Daoy (cell line): Measurements from ENCODE around the gene NHERF2. TPM values are rescaled to one million over a fixed set of nuclear protein-coding genes. Genes with fewer than 3 reads are reported as not detected.

Experiments used
- DNase-seq: peaks from one replicate; pipeline ENCODE4 v3.0.0-alpha.2; 2015; ENCODE audit warnings: low read depth
- total RNA-seq: library from RNA; depleted of rRNA; stranded (reverse); fragments of >200 nt; shearing (Covaris generic); gene quantifications from 2 replicates; pipeline ENCODE4 v1.2.3, GENCODE V29; 2014

The NHERF2 gene
- total RNA-seq, 1 experiment from 2014 or later = 41.8 TPM

DNA sequence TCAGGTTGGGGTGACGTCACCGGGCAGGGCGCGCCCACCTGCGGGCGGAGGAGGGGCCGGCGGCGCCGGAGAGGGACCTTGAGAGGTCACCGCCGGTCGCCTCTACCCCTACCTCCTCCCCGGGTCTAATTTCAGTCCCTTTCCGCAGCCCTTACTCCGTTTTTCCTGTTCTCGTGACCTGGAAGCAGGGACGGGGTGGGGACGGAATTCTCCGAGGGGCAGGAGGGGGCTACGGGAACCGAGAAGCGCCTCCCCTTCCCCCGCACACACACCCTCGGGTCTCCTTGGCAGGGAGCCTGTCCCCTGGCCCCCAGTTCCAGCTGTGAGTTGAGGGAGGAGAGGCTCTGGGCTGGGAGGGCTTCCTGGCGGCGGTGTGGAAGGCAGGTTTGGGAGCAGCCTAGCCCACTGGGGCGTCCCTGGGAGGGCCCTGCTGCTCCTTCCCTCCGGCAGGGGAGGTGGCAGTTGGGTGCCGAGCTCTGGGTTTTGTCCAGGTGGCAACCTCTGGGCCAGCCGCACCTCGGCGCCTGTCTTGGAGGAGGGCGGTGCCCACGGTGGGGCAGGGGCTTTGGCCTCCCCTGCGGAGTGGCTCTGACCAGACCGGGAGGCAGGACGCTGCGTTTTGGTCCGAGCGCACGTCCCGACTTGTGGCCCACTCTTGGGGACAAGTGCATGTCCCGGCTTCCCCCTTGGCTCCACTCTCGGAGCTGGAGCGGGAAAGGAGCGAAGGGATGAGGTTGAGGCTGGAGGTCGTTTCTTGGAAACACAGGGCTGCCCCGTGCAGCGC lies 36.2 kb upstream of the NHERF2 start:
- peak; percentile 24 for DNase-seq

DNA sequence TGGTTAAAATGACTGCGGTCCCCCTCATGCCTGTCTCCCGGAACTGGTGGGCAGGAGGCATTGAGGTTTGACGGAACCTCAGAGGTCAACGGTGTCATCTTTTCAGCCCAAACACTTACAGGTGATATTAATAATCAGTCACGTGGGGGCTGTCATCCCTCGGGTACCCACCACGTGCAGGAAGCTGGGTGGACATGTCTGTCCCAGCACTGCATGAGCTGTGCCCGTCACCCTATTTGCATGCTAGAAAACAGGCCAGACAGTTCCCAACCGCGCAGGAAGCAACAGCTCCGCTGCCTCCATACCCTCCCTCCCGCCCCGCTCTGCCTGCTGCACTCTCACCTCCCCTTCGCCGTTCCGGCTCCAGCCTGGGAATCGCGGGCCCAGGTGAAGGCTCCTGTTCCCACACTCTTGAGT lies 35.6 kb upstream of the NHERF2 start:
- DNase-seq = no peak

DNA sequence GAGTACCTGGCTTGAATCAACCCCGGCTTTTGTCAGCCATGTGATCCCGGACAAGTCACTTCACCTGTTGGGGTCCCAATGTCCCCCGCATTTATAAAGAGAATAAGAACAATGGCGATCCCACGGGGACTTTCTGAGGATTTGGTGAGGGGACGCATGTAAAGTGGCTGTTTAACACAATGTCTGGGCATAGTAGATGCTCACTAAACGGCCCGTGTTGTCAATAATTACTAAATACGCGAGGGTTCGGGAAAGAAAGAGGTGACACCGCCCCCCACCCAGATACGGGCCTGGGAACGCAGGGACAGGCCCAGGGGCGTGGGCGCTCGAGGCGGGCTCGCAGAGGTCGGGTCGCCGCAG lies 35.1 kb upstream of the NHERF2 start:
- DNase-seq = no peak

DNA sequence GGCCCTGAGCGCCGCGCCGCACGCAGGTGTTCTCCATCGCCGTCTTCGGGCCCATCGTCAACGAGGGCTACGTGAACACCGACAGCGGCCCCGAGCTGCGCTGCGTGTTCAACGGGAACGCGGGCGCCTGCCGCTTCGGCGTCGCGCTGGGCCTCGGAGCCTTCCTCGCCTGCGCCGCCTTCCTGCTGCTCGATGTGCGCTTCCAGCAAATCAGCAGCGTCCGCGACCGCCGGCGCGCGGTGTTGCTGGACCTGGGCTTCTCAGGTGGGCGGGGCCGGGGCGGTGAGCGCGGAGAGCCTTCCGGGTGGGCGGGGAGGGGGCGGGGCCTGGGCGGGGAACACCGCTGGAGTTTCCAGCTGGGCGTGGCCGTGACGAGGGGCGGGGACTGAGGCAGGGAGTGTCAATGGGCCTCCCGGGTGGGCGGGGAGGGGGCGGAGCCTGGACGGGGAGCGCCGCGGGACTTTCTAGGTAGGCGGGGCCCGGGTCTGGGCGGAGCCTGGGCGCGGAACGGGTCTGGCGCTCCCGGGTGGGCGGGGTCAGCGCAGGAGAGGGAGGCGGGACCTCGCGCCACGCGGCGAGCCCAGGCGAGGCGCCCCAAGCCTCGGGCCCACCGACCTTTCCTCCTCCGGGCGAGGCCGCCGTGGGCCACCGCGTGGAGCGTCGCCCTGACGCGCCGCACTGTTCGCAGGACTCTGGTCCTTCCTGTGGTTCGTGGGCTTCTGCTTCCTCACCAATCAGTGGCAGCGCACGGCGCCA lies 34.6 kb upstream of the NHERF2 start:
- peak; percentile 87 for DNase-seq

DNA sequence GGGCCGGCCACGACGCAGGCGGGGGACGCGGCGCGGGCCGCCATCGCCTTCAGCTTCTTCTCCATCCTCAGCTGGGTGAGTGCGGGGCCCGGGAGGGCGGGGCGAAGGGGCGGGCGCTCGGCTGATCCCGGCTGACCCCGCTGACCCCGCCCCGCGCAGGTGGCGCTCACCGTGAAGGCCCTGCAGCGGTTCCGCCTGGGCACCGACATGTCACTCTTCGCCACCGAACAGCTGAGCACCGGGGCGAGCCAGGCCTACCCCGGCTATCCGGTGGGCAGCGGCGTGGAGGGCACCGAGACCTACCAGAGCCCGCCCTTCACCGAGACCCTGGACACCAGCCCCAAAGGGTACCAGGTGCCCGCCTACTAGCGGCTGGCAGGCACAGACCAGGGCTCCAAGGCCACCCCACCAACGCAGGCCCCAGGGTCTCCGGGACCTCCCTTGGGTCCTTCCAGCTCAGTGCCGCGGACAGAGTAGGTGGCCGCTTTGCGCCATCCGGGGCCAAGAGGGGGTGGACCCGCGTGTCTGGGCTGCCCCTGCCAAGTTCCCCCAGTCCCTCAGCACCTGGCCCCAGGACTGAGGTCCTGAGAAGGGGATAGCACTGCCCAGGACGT lies 33.9 kb upstream of the NHERF2 start:
- DNase-seq = no peak

DNA sequence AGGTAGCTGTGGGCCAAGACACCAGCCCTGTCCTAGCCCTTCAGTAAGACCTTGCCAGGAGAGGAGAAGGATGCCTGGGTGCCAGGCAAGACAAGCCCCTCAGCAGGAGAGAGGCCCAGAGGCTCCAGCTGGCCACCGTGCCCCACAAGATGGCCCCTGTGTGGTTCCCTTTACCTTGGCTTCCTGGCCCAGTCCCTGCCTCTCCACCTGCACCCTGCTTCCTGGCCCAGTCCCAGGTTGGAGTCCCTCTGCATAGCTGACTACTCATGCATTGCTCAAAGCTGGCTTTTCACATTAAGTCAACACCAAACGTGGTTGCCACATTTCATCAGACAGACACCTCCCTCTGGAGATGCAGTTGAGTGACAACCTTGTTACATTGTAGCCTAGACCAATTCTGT lies 33.0 kb upstream of the NHERF2 start:
- DNase-seq = no peak

DNA sequence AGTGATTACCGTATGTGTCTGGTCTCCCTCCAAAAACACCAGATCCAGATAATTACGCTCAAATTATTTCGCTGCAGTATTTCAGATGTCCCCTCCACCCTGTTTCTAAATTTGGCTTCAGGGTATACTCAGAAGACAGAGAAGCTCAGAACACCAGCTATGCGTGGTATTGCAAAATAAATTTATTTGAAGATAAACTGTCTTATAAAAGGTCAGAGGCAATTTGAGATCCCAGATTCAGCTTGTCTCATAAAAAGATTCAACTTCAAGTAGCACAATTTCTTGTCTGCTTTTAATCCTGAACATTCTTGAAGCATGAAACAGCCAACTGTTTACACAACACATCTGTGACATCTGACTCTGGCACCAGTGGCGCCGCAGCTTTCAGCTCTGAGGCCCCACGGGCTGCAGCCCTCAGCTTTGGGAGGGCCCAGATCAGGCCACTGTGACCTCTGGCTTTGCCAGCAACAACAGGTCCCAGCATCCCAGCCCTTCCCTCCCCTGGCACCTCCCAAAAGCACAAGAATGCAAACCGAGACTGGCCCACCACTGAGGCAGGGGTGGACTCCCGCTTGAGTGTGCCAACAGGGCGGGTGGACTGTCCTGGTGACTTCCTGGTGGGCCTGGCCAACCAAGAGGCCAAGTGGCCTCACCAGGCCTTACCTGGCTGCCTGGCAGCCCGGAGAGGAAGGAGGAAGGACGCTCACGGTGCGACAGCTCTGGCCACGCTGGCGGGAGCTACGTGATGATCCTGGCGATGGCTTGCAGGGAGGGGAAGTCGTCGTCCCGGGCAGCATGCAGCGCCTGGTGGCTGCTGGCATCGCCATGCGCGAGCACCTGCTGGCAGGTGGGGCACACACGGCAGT lies 29.0 kb upstream of the NHERF2 start:
- DNase-seq = no peak

DNA sequence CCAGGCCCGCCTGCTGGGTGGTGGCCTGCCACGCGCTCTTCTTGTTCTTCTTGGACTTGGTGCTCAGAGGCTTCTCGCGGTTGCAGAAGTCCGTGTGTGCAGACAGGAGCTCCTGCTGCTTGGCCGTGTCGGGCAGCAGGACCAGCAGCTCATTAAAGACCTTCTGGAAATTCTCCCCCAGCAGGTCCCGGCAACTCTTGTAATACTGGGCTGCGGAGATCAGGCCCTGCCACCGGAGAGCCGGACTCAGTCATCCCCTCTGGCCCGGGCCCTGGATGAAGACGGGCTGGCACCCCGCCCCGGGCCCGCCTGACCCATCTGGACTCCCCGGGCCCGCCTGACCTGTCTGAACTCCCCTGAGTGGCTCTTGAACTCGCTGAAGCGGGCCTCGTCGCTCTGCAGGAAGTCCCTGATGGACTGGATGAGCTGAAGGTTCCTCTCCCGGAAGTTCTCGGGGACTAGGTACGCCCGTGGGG lies 28.3 kb upstream of the NHERF2 start:
- DNase-seq = no peak

DNA sequence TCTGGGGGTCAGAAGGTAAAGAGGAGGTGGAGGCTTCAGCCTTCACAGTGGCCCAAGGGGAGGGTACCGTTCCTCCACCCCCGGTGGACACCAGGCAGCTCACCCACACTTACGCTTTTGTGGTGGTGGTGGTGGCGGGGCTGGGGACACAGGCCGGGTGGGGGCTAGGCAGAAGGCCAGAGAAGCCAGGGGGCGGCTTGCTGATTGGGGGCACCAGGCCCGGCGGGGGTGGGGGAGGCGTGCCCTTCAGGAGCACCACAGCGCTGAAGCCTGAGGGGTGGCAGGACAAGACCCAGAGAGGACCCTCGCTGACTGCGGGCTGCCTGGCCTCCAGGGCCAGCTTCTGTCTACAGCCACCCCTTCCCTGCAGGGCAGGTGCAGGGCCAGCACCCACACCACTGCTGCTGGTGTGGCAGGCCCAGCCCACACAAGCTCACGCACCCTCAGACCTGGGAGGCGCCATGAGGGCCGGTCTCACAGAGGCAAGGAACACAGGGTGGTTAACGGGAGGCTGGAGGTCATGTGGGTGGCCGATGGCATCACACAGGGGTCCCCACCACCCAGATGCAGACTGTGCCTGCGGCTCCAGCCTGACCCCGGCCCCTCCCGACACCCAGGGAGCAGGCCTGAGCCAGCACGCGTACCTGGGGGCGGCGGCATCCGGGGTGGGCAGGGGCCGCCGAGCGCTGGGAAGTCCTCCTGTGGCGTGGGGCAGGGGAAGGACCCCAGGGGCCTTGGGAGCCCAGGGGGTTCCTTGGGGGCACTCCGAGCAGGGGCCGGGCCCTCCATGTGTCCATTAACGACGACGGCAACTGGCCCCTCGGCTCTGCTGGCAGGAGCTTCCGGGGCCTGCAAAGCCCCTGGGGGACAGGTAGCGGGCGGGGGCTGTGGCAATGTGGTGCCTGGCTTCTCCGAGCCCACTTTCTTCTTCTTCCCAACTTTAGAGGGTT lies 27.6 kb upstream of the NHERF2 start:
- DNase-seq = no peak

DNA sequence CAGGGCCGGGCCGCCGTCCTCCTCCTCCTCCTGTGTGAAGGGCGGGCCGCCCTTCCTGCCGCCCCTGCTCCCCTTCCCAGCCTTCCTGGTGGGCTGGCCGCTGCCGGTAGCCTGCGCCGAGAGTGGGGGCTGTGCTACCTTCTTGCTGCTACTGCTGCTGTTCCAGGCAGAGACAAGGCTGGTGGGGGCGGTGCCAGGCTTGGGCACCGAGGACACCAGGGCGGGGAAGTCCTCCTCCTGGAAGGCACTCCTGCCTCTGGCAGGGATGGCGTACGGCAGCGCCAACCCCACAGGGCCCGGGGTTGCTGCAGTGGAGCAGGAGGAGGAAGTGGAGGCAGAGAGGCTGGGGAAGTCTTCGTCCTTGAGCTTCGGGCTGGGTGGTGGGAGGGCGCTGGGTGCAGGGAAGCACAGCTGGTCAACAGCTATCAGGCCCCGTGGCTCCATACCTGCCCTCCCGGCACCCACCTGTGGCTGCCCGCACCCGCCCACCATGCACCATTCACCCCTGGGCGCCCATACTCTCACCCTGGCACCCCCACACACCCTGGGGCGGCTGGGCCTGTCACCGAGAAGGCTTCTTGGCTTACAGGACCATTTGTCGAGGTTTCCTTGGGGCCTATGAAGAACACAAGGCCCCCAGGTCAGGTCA lies 26.7 kb upstream of the NHERF2 start:
- DNase-seq = no peak

DNA sequence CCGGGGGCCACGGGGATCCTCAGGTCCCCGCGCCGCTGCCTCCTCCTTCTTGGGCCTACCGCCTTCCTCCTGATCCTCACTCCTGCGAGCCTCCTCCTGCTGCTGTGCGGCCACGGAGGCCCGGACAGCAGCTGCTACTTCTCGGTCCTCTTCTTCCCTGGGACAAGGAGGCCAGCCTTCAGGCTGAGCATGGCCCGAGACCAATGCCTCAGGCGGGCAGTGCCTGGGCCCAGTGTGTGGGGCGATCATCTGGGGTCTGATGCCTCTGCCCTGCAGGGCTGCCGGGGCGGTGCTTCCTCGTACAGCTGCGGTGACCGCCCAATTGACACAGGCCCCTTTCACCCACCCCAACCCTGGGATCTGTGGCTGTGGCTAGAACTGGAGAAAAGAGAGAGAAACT lies 25.7 kb upstream of the NHERF2 start:
- no peak for DNase-seq

DNA sequence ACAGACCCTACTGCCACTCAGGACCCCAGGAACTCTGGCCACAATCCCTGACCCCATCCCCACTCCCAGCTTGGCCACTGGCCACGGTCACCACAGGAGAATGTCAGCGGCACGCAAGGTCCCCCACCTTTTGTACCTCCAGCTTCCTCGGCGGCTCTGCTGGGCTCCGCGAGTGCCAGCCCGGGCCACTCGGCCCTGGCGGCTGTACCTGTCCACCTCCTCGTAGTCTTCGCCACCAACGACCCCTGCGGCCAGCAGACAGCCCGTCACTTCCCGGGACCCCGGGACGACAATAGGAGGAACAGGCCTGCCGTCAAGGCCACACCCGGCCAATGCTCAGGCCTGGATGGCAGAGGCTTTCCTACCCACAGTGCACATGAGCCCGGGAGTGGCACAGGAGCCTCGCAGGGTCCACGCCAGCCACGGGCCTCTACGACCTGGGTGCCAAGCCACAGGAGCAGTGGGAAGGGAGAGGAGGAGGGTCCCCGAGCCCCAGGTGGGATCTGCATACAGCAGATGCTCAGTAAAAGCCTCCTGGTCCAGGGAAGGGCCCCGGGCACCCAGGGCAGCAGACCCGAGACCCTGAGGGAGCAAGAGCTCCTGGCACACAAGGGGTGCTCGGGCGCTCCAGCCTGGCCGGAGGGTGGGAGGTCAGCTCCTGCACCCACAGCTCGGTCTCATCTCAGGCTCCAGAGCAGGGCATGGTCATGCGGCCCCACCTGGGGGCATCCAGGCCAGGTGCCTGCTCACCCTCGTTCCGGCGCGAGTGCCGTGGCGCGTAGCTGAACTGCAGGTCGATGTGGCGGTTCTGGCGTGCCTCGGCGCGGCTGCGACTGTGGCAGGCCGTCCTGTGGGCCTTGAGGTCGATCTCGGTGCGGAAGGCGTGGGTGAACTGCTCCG lies 25.0 kb upstream of the NHERF2 start:
- DNase-seq = no peak

DNA sequence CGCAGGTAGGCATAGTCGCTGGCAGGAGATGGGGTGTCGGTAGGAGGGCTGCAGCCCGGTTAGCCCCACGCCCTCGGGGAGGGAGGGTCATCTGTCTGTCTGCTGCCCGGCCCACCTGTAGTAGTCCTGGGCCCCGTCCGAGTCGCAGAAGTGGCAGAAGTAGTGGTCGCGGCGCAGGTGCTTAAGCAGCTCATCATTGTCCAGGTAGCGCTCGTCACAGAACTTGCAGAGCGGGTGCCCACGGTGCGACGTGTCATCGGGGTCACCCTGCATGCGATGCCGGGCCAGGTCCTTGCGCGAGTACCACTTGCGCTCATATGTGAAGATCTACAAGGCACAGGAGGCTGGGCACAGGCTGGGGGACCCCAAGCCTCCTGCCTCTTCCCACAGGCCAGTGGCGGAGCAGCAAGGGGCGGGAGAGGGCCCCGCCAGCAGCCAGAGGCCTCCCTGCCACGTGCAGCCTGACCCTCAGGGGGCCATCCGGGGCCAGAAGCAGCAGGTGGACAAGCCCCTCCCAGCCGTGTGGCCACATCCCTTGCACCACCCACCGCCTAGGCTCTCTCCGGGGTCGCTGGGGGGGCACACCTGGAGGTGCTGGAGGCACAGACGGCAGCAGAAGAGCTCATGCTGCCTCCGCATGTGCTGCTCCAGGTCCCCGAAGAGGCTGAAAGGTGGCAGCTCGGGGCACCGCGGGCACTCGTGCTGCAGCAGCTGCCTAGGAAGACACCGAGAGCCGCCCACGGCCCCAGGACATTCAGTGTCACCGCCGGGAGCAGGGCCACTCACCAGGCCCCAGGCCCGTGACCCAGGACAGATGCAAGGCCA lies 24.1 kb upstream of the NHERF2 start:
- no peak for DNase-seq

DNA sequence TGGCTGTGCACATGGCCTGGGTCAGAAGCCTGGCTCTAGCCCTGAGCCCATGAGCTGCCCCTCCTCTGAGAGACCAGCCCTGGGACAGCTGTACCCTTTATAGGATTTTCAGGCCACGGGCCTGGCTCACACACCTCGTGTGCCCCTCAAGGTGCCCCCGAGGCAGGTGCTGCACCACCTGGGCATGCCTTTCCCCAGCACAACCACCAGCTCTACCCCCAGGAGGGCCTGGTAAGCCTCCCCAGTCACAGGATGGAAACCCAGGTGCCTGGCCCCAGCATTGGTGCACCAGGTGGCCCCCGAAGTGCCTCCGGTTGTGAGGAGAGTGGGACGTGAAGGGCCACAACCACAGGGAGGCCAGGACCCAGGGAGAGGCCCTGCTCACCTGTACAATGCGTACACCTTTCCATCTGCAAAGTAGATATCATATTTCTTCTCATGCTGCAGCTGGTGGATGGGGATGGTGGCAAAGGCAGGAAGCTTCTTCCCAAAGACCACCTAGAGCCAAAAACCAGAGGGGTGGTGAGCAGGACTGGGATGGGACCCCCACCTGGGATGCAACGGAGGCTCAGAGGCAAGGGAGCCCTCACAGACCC lies 23.4 kb upstream of the NHERF2 start:
- DNase-seq = no peak

DNA sequence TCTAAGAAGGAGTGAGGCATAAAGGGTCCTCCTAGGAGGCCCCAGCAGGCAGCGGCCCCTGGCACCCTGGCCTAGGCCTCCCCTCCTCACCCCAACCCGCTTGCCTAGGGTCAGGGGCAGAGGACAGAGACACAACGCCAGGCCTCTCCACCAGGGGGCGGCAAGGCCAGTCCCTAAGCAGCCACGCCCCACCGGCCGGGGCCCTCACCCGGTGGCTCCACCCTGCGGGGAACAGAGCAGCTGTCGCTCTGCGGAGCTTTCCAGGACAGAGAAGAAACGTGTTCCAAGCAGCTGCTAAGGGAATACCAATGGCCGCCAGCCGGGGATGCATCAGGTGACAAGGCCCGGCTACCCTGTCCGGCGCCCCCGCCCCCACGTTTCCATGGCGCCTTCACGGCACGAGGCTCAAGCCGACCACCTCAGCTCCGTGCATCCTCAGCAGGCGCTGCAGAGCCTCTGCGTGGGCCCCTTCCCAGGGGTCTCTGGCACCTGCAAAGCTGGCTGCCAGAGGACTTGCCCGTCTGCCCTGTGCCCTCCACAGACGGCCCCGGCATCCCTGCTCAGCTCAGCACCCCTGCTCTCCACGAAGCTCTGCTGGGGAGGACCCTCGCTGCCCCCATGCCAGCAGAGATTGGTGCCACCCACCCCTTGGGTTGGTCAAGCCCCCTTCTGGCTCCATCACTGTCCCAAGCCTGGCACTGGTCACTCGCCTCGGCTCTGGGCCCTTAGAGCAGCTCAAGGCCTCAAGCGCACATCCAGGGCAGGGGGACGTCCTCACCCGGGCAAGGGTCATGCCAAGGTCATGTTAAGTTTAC lies 22.7 kb upstream of the NHERF2 start:
- DNase-seq = peak; percentile 89

DNA sequence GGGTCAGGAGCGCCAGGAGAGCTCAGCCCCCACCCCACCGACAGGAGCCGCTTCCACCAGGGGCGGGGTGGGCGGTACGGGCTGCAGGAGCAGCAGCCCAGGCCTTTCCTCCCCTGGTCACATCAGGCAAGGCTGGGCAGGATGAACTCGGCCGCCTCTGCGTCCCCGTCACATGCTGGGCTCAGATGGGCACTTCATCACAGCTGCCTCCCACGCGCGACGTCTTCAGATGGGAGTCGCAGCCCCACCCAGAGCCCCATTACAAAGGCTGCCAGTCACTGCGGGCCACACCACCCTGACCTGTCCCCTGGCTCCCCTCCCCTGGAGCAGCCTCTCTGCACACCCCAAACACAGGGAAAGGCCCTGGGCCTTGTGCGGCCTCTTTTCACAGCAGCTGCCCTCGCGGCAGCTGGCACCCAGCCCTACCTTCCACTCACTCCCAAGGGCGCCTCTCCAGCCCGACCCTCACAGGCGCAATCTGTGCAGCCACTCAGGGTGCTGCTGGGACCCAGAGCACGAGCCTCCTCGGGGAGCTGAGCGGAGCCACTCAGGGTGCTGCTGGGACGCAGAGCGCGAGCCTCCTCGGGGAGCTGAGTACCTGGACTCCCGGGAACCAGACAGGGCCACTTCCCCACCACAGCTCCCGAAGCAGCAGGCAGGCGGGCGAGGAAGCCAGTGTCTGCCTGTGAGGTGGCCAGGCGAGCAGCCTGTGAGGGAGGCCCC lies 21.7 kb upstream of the NHERF2 start:
- DNase-seq = no peak
